Esophagus muscularis mucosa (tissue), 2 donors: ENCODE results near the gene CCDC91.

ENCODE experiments used
- EP300 ChIP-seq: sonication (generic); formaldehyde crosslinking; IDR thresholded peaks from one replicate; pipeline ENCODE4 v1.6.1; 2017; ENCODE audit warnings: antibody characterized with exemption
- POLR2A ChIP-seq: fragments of 450-650 bp; IDR thresholded peaks from one replicate; pipeline ENCODE4 v1.6.1; 2017; ENCODE audit warnings: antibody characterized with exemption, moderate library complexity, mild to moderate bottlenecking, low read depth

DNA sequence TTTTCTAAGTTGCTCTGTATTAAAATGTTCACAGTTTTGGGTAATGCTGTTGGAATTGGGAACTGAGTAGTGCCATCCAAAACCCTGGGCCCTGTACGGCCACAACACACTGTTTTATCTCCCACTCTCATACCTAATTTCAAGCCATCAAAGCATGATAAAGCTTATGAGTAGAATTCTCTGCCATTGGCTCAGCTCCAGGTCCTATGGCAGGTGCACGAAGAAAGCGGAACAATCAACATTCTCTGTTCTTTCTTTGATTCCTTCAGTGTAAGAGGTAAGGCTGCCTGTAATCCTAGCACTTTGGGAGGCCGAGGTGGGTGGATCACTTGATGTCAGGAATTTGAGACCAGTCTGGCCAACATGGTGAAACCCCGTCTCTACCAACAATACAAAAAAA is 394.9 kb downstream of the CCDC91 start:
- TF ChIP-seq EP300: no peak
- TF ChIP-seq POLR2A: no peak
